Thymus (tissue), 11 donors: ENCODE data around the gene TAGLN2. TPM values are rescaled to one million over a fixed set of nuclear protein-coding genes. Genes with fewer than 3 reads are reported as not detected.
A peak's percentile ranks its signal among the peaks of the same experiment; 100 is the strongest.
"Not testable (repeated sequence)": the region's sequence is repeated elsewhere in the genome, so short reads cannot be mapped to it uniquely, and the experiment has no call there.

Experiments
- DNase-seq, 9 donors: peaks; one replicate each; pipeline ENCODE4 v3.0.0-alpha.2; 2013; ENCODE audit warnings: low spot score in 9 of 9, low read depth in 6 of 9, missing footprints in 1 of 9
- H3K27ac ChIP-seq, 2 donors: one replicate each; pipeline ENCODE4 v1.5.1; 2013; ENCODE audit warnings: control low read depth in 1 of 2, low read depth in 1 of 2, low read length in 1 of 2, mild to moderate bottlenecking in 1 of 2, moderate library complexity in 1 of 2
- H3K27me3 ChIP-seq, 2 donors: one replicate each; pipeline ENCODE4 v1.5.1; 2013; ENCODE audit warnings: low read length in 1 of 2; ENCODE audit not compliant: control insufficient read depth in 2 of 2, insufficient read depth in 1 of 2
- H3K36me3 ChIP-seq, 2 donors: one replicate each; pipeline ENCODE4 v1.5.1; 2013; ENCODE audit warnings: low read length in 1 of 2, mild to moderate bottlenecking in 1 of 2, moderate library complexity in 1 of 2; ENCODE audit not compliant: control insufficient read depth in 2 of 2, insufficient read depth in 2 of 2
- H3K4me1 ChIP-seq, 2 donors: one replicate each; pipeline ENCODE4 v1.5.1; 2013; ENCODE audit warnings: low read length in 2 of 2; ENCODE audit not compliant: control insufficient read depth in 2 of 2, insufficient read depth in 2 of 2
- H3K4me3 ChIP-seq, 2 donors: one replicate each; pipeline ENCODE4 v1.5.1; 2013; ENCODE audit warnings: low read length in 2 of 2, control low read depth in 1 of 2, mild to moderate bottlenecking in 1 of 2
- H3K9me3 ChIP-seq, 2 donors: one replicate each; pipeline ENCODE4 v1.5.1; 2013; ENCODE audit warnings: low read length in 1 of 2, mild to moderate bottlenecking in 1 of 2; ENCODE audit not compliant: control insufficient read depth in 2 of 2, insufficient read depth in 1 of 2
- WGBS: extraction: QIAGEN DNeasy Blood & Tissue Kit; methylation state at CpG from one replicate; pipeline ENCODE4 v1.1.7; 2013; 5-methylcytosine and 5-hydroxymethylcytosine counted together
- polyA plus RNA-seq: library from polyadenylated mRNA; stranded (reverse); fragments of 200-250 nt; gene quantifications from one replicate; pipeline ENCODE4 v1.2.3, GENCODE V29; 2013
- total RNA-seq: library from RNA; stranded (reverse); fragments of 120-200 nt; gene quantifications from one replicate; pipeline ENCODE4 v1.2.4, GENCODE V29; 2013
- donor health status: healthy.

The TAGLN2 gene
- total and polyA plus RNA-seq, 2 donors, result 172 to 429 TPM

- 81% methylated on average over 3 of the region's 3 CpGs for WGBS
- H3K9me3 ChIP-seq, result not testable (repeated sequence)
Observed at GRCh38 chr1:159904036-159904435, 21.3 kb downstream of the TAGLN2 start.

GRCh38 chr1:159902541-159902940 lies 22.8 kb downstream of the TAGLN2 start:
- 98% methylated on average over 3 of the region's 3 CpGs for WGBS
- Histone ChIP-seq H3K4me3 (no peak overlapping the region), H3K27ac (no peak overlapping the region)

More at GRCh38 chr1:159904036-159904435, 21.3 kb downstream of the TAGLN2 start:
- not testable (repeated sequence) for DNase-seq, H3K4me3 ChIP-seq, H3K27me3 ChIP-seq, H3K27ac ChIP-seq, H3K36me3 ChIP-seq, H3K4me1 ChIP-seq

DNA sequence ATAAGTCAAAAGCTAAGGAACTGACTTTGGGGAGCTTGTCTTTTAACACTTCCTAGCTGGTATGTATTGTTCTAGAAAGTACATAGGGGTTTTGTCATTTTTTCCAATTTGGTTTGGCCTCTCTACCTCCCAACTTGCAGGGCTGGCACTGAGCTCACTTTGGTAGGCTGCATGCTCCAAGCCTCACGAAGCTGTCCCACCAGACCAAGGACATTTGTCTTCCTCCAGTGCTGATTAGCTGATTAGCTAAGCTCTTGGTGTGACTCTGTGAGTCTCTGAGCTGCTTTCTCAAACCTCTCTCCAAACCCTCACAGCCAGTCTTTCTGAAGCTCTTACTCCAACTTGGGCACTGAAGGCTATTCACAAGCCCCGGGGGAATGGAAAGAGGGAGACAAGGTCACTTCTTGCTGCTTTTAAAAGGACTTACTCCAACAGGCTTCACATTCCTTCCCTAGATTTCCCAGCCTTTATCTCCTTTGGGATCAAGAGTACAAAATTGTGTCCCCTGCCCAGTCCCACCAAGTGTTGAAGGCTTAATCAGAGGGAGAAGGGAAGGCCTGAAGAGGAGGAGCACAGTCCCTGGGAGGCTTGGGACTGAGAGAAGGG lies 24.4 kb downstream of the TAGLN2 start:
- H3K4me1 ChIP-seq, result peaks cover 0 to 8% of the 10 kb centered on the region in 2 donors
- H3K9me3 ChIP-seq, result no peaks in the 10 kb centered on the region
- no peak for DNase-seq
- WGBS, result 95% methylated on average over 2 of the region's 2 CpGs
- no peak overlapping the region for H3K4me3 ChIP-seq
- H3K27me3 ChIP-seq, result no peaks in the 10 kb centered on the region
- H3K27ac ChIP-seq, result no peak overlapping the region
- no peaks in the 10 kb centered on the region for H3K36me3 ChIP-seq

More at GRCh38 chr1:159902541-159902940, 22.8 kb downstream of the TAGLN2 start:
- H3K36me3 ChIP-seq, result no peaks in the 10 kb centered on the region
- H3K9me3 ChIP-seq, result no peaks in the 10 kb centered on the region
- no peaks in the 10 kb centered on the region for H3K27me3 ChIP-seq
- DNase-seq, result no peak
- peaks cover 0 to 8% of the 10 kb centered on the region in 2 donors for H3K4me1 ChIP-seq

DNA sequence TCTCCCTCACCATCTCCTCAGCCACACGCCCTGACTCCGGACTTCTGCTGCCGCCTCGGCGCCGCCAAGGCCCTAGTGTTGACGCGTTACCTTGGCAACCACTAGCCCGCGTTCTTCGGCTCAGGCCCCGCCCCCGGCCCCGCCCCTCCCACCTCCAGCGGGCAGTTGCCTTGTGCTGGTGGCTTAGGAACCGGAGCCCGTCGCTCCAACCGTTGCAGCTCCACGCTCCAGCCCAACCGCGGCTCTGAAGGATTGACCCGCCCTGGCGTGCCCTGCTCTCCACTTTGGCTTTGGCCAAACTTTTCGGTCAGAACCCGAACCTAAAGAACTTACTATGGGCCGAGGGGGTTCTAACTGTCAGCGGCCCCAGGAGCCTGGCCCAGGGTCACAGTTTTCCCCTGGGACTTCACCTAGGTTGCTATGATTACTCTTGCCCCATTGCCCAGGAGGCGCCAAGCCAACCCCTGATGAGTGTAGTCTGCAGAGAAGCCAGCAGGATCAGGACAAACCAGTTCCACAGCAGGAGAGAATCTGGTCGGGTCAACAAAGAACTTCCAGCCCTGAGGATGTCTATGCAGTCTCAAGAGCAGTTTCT lies 25.1 kb downstream of the TAGLN2 start, which contains the start of gene CFAP45:
CFAP45 (minus strand) TSS at position 80 of the 595 bp plus-strand sequence; CDS start at position 13, 67 bp downstream.
- Histone ChIP-seq H3K27ac (no peak within 1 kb of the TSS), H3K36me3 (no peaks in the 10 kb centered on the region), H3K27me3 (no peaks in the 10 kb centered on the region), H3K9me3 (no peaks in the 10 kb centered on the region), H3K4me1 (peaks cover 0 to 8% of the 10 kb centered on the region in 2 donors), H3K4me3 (no peak within 1 kb of the TSS)
- peak in 3 of 9 donors; percentile 53 to 67 (median 54) for DNase-seq
- 67% methylated on average over 30 of the region's 30 CpGs for WGBS

DNA sequence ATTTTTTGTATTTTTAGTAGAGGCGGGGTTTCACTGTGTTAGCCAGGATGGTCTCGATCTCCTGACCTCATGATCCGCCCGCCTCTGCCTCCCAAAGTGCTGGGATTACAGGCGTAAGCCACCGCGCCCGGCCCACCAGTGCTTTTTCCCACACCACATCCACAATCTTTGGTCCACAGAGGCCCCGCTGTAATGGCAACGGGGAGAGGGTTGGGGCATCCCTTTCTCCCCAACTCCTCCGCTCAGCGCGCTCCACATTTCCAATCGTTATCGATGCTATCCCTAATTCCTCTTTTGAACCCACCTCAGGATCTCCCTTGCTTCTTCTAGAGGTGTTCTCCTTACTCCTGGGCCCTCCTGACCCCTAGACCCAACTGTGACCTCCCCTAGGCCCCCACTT lies 25.7 kb downstream of the TAGLN2 start:
- H3K36me3 ChIP-seq, H3K4me1 ChIP-seq, H3K4me3 ChIP-seq, H3K9me3 ChIP-seq, DNase-seq, H3K27me3 ChIP-seq, H3K27ac ChIP-seq: not testable (repeated sequence)
- 94% methylated on average over 14 of the region's 15 CpGs for WGBS

DNA sequence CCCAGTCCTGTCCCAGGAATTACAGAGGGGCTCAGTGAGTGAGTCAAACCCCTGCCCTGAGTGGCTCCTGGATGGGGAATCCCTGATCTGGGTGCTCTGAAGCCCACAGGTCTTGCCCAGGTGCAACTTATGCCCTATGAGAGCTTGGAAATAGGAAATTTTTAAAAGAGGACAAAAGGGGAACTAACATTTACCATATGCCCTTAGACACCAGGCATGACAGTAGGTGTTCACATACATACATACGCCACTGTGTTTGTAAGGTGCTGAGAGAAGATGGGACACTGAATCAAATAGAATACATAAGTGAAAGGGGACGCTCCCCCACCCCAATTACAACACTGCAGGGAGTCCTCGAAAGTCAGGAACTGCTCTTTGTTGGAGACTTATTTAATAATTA lies 26.8 kb downstream of the TAGLN2 start:
- 94% methylated on average over 3 of the region's 3 CpGs for WGBS
- peaks cover 0 to 8% of the 10 kb centered on the region in 2 donors for H3K4me1 ChIP-seq
- H3K4me3 ChIP-seq, result no peak overlapping the region

DNA sequence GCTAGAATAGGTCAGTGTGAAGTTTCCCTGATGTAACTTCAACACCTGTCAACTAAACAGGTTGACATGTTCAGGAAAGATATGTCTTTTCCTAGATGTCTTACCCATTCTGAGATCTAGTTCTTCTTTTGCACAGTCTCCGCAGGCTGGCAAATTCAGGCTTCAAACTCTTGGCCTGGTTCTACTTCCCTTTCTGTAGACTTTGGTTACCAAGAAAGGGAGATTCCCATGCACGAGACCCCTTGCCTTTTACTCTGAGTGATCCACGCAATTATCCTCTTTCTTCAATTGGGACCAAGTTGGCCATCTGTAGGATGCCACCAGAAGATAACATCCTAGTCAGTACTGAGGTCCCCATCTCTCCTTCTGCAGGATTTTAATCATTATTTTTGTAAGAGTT lies 27.3 kb downstream of the TAGLN2 start:
- Histone ChIP-seq H3K27me3 (no peaks in the 10 kb centered on the region), H3K4me1 (peaks cover 0 to 8% of the 10 kb centered on the region in 2 donors), H3K4me3 (no peak overlapping the region), H3K27ac (no peak overlapping the region), H3K36me3 (no peaks in the 10 kb centered on the region), H3K9me3 (no peaks in the 10 kb centered on the region)
- WGBS, result 77% methylated on average over 3 of the region's 3 CpGs
- no peak for DNase-seq

More for the DNA sequence above, 26.8 kb downstream of the TAGLN2 start:
- no peak overlapping the region for H3K27ac ChIP-seq
- no peaks in the 10 kb centered on the region for H3K9me3 ChIP-seq
- no peaks in the 10 kb centered on the region for H3K27me3 ChIP-seq
- H3K36me3 ChIP-seq, result no peaks in the 10 kb centered on the region
- DNase-seq, result no peak

- H3K9me3 ChIP-seq, result no peaks in the 10 kb centered on the region
- no peak overlapping the region for H3K27ac ChIP-seq
- no peaks in the 10 kb centered on the region for H3K27me3 ChIP-seq
- WGBS, result 93% methylated on average over 3 of the region's 3 CpGs
- H3K4me1 ChIP-seq, result peaks cover 0 to 8% of the 10 kb centered on the region in 2 donors
- H3K4me3 ChIP-seq, result no peak overlapping the region
- H3K36me3 ChIP-seq, result no peaks in the 10 kb centered on the region
- DNase-seq, result no peak
Observed at GRCh38 chr1:159896546-159896930, 28.8 kb downstream of the TAGLN2 start.

GRCh38 chr1:159895836-159896545 lies 29.3 kb downstream of the TAGLN2 start:
- Histone ChIP-seq H3K27ac (no peak overlapping the region), H3K27me3 (no peaks in the 10 kb centered on the region), H3K36me3 (no peaks in the 10 kb centered on the region), H3K4me1 (peaks cover 0 to 8% of the 10 kb centered on the region in 2 donors), H3K4me3 (no peak overlapping the region), H3K9me3 (no peaks in the 10 kb centered on the region)
- no peak for DNase-seq
- 95% methylated on average over 6 of the region's 6 CpGs for WGBS
